ENCODE measurements around the gene ACTN1.

The ACTN1 gene

DNA sequence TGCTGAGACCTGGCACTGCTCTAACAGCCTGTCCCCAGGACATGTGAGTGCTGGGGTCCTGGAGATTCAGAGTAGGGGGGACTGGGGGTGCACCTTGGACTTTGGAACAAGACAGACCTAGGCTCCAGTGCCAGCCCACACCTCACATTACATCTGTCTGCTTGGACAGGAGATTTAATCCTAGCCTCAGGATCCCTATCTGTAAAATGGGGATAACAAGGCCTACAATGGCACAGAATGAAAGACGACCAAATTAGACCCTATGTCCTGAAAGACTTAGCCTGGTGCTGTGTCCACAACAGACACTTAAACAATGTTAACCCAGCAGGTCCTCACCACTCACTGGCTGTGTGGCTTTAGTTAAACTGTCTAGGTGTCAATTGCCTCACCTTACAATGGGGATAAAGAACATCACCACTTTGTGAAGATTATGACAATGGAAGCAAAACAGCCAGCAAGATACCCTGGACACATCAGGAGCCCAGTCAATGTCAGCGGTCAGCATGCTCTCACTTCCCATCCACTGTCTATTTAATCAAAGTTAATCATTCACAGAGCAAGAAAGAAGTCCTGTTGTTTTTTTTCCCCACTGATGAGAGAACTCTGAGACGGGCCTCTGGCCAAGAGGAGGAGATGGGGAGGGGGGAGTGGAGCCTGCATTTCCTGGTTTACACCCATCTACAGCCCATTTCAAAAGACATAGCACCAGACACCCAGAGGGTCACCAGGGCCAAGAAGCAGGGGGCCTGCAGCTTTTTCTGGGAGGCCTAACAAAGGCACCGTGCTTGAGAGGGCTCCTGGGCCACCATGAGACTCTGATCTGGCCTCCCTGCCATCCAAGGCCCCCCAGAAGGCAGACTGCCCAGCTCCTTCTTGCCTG is 40.6 kb downstream of the ACTN1 start:
- DNase-seq (ENCODE audit: insufficient read length, low spot score) (no peak), FAIRE-seq (no peak)

DNA sequence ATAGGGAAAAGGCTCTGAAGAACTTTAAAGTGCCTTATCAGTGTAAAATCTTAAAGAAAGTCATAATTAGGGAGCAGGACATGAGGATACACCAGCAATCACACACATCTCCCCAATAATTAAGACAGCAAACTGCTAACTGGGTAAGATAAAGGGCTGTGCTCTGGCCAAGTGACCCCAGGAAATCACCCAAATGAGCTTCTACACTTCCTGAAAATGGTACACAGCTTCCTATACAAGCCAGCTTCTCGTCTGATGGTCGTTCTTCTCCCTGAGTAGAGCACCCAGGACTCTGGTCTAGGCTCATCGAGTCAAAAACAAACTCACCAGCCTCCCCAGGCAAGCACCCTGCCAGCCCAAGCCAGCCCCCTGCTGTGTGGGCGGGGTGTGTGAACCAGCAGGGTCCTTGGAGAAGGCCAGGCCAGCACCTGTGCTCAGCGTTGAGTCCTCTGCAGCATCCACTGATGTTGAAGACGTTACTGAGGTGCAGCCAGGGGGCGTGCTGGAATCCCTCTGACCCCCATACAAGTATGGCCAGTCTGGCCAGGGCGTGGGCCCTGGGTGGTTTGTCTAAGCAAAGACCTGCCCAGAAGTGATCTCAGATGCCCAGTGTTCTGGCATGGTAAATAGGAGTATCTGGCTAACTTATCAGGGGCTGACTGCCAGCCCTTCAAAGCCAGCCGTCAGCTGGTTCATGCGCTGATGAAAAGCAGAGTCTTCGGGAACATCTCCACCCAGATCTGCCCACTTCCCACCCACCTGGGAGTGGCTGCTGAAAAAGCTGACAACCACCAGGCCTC is 41.4 kb downstream of the ACTN1 start:
- FAIRE-seq (no peak), DNase-seq (ENCODE audit: insufficient read length, low spot score) (no peak)

DNA sequence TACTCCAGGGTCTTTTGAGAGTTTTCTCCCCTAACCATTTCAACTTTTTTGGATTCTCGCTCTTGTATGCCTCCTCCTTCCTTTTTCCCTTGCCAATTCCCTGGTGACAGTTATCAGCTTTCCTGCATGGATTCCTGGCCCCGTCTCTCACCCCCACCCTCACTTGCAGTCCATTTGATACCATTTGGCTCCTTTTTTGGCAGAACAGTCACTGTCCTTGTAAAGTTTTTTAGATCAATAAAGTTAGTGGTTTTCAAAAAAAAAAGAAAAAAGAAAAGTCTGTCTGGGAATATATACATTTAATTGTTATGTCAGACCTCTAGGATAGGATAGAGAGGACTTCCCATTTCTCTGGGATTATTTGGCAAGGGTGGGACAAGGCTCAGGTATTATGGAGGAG is 42.1 kb downstream of the ACTN1 start:
- no peak for FAIRE-seq
- no peak for DNase-seq (ENCODE audit: insufficient read length, low spot score)

DNA sequence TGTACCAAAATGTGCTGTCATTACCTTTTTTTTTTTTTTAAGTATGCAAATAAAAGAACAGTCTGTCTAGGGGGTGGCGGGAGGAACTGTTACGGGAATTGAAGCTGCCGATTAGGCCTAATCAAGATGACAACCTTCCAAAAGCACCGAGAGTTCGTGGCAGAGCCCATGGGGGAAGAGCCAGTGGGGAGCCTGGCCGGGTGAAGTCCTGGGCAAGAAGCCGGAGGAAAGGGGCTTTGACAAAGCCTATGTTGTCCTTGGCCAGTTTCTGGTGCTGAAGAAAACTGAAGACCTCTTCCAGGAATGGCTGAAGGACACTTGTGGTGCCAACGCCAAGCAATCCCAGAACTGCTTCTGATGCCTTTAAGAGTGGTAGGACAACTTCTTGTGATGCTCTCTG is 42.6 kb downstream of the ACTN1 start:
- no peak for FAIRE-seq
- DNase-seq (ENCODE audit: insufficient read length, low spot score): no peak

DNA sequence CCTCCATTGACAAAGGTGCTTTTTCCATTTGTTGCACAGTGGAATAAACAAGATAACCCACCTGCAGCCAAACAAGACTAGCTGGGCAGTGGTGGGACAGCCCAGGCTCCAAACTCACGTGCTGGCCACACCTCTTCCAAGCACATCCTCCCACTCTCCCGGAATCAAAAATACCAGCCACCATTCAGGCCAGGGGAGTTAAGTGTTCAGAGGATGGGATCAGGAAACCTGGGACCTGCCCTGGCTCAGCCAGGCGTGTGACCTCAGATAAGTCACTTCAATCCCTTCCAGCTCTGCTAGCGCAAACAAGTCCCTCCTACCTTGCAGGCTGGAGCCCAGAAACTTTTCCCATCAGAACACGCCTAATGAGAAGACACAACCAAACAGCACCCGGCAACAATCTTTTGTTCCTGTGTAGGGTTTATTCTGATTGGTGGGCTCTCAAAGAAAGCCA is 43.3 kb downstream of the ACTN1 start:
- FAIRE-seq: no peak
- no peak for DNase-seq (ENCODE audit: insufficient read length, low spot score)

DNA sequence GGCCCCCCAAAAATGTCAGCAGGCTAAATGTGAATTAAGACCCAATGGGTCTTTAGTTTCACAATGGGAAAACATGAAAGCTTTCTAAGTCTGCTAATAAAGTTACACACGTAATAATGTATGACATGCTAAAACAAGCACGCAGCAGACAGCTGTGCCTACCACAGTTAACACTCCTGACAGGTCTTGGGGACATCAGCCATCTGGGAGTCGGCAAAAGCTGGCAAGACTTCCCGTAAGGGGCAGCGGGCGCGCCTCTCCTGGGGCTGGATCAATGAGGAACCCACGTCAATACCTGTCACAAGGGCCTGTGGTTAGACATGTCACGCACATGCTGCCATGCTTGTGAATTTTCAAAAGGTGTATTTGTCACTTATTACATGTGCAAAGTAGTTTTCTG is 45.0 kb downstream of the ACTN1 start:
- DNase-seq (ENCODE audit: insufficient read length, low spot score) (no peak), FAIRE-seq (no peak)

DNA sequence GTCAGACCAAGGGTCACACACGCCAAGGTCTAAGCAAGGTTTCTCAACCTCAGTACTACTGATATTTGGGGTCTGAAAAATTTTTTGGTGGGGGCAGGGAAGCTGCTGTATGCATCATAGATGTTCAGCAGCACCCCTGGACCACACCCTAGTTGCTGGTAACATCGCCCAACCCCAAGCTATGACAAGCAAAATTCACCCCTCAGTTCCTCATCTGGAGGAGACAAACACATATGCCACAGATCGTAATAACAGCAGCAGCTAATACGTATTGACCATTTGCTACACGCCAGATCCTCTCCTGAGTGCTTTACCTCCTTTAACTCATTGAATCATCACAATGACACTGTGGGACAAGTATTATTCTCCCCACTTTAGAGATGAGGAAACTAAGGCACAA is 46.4 kb downstream of the ACTN1 start:
- FAIRE-seq (no peak), DNase-seq (ENCODE audit: insufficient read length, low spot score) (no peak)

DNA sequence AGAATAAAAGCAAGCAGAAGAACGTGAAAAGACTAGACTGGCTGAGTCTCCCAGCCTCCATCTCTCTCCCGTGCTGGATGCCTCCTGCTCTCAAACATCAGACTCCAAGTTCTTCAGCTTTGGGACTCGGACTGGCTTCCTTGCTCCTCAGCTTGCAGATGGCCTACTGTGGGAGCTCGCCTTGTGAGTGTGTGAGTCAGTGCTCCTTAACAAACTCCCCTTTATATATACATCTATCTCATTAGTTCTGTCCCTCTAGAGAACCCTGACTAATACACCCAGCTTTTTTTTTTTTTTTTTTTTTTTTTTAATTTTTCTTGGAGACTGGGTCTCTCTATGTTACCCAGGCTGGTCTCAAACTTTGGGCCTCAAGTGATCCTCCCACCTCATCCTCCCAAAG is 46.9 kb downstream of the ACTN1 start:
- DNase-seq (ENCODE audit: insufficient read length, low spot score) (no peak), FAIRE-seq (no peak)

DNA sequence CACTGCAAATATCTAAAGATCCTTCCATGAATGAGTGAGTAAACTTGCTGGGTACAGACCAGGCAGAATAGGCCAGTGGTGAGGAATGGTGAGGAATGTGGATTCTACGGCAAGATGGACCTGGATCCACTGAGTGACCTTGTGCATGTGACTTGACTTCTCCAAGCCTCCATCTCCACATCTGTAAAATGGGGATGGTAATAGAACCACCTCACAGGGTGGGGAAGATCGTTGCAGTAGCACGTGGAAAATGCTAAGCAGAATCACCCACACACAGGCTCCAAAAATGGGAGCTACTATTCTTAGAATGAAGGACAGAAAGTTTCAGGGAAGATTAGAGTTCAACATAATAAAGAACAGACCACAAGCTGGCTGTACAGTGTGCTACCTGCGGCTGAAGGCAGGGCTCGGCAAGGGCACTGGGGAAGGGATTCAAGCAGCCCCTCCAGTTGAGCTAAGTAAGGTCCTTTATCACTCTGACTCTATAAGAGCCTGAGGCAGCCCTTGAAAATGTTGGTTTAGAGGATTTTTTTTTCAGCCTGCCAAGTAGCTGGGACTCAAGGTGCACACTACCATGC is 47.5 kb downstream of the ACTN1 start:
- FAIRE-seq: no peak
- no peak for DNase-seq (ENCODE audit: insufficient read length, low spot score)

DNA sequence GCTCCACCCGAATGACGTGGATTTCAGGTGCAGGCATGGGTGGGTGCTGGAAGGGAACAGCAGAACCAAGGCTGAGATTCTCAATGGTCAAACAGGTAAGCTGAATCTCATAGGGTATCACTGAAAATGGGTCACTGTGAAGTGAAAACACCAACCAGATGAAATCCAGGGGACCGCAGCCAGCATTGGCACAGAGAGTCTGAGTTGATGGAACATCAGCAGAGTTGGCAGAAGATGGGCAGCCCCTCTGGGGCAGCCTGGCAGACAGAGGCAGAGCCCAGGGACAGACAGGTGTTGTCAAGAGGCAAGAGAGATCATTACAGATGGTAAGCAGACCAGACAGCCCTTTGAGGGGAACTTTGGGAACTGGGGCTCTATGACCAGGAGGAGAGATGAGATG is 48.0 kb downstream of the ACTN1 start:
- FAIRE-seq (no peak), DNase-seq (ENCODE audit: insufficient read length, low spot score) (no peak)

DNA sequence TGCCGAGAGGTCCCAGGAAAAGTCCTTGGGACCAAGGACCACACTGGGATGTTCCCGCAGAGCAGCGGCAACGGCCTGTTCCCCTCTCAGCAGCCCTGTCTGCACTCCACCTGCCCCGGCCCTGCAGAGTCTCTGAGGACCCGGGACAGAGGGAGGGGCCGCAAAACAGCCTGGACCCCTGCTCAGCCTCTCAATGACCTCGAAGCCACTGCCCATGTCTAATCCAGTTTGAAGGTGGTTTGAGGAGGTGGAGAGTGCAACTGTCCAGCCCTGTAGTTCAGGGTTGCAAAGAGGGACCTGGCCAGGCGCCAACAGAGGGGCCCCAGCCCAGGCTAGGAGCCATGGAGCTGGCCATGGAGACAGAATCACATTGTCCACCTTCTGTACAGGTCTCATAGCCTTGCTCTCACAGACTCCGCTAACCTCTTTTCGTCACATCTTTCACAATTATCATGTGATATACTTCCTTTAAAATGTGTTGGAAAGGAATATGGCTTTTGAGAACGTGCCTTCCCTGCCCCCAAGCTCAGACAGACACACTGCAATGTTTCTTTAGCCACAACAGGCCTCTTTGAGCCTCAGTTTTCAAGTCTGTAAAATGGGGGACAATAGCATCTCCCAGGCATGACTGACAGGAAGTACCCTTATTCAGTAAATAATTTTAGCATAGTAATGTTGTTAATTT is 49.3 kb downstream of the ACTN1 start:
- no peak for DNase-seq (ENCODE audit: insufficient read length, low spot score)
- no peak for FAIRE-seq

DNA sequence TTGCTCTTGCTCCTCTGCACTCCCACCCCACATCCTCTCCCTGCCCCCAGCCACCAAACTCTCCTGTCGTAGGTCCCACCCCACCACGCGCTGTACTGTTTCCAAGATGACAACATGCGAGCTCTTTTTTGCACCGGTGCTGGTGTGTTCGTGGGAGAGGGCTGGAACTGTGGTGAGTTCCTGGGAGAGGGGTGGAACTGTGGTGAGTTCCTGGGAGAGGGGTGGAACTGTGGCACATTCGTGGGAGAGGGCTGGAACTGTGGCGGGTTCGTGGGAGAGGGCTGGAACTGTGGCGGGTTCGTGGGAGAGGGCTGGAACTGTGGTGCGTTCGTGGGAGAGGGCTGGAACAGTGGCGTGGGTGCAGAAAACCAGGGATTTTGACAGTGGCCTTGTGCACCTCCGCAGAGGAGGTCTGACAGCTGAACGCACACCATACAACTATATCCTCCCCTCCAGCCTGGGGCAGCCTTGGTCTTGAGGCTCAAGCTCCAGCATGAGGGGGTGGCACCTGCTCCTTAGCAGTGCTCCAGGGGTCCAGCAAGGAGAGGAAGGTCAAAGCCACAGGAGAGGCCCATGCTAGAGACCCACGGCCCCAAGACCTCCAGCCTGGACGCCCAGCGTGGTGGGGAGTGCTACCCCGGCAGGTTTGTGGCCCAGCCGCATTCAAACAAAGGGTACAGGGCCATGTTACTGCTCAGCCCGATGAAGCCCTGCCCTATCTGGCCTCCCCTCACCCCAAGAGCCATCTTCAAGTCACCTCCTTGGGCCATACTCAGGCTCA is 50.1 kb downstream of the ACTN1 start:
- no peak for FAIRE-seq
- DNase-seq (ENCODE audit: insufficient read length, low spot score): no peak

DNA sequence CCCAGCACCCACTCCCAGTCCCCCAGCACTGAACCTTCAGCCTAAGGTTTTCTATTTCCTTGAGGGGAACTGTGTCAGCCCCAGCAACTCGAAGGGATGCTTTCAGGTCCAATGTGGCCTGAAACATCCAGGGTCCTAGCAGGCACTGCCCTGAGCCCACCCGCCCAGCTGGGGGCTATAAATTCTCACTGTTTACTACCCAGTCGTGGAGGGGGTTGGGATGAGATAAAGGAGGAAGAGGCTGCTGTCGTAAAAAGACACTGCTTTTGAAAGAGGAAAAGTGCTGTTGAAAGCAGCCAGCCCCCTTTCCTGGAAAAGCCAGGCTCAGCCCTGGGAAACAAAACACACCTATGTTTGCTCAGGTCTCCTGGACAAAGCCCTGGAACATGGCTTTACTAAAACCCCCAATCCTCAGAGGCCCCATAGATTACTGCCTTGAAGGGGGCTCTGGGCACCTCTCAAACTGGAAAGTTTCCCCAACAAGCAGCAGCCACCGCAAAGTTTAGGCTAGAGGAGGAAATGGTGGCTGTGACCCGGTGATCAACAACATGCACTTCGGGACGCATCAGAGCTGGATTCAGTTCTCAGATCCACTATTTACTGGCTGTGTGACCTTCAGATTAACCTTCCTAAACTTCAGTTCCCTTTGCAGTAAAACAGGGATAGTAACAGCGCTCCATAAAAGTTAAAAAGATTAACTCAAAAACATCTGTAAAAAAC is 51.0 kb downstream of the ACTN1 start:
- DNase-seq (ENCODE audit: insufficient read length, low spot score) (no peak), FAIRE-seq (no peak)

DNA sequence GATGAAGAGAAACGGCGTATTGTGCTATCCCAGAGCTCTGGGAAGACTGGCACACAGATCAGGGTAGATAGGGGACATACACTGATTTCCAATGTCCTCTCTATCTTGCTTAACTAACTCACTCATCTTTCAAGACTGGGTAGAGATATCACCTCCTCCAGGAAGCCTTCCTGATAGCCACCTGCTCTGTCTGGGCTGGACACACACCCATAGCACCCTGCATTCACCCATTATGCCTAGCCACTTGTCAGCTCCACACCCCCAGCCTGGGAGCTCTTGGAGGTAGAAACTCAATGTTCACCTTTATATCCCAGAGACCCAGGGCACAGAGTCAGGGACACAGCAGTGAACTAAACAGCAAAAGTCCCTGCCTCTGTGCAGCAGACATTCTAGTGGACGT is 52.0 kb downstream of the ACTN1 start:
- FAIRE-seq (no peak), DNase-seq (ENCODE audit: insufficient read length, low spot score) (no peak)

DNA sequence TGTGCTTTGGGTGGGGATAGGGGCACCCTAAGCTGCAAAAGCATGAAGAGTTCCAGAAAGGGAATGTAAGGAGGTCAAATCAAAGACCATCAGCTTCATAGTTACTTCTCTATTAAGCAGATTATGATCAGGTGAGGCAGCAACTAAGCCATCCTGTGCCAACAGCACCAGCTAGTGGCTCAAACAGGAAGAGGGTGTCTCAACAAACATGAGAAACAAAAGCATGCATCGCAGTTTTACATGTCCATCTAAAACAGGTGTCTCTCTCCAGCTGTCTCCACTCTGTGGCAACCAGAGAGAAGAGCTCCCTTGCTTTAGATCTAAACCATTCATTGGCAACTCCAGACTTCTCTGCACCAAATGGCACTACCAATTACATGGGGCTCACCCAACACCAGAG is 52.9 kb downstream of the ACTN1 start:
- DNase-seq (ENCODE audit: insufficient read length, low spot score): no peak
- no peak for FAIRE-seq

DNA sequence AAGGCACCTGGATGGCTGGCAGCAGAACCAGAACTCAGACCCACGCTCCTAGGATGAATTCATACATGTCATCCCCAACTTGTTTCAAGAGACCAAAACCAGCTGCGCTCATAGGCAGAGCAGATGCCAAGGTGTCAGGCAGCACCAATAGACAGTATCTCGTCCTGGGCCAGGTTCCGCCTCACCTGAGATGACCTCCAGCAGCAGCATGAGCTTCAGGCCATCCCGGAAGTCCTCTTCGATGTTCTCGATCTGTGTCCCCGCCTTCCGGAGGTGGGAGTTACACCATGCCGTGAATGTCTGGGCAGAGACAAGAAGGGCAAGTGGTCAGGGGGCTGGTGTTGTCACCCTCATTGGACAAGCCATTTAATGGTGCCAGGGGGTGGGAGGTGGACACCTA is 53.7 kb downstream of the ACTN1 start:
- DNase-seq (ENCODE audit: insufficient read length, low spot score): no peak
- no peak for FAIRE-seq

DNA sequence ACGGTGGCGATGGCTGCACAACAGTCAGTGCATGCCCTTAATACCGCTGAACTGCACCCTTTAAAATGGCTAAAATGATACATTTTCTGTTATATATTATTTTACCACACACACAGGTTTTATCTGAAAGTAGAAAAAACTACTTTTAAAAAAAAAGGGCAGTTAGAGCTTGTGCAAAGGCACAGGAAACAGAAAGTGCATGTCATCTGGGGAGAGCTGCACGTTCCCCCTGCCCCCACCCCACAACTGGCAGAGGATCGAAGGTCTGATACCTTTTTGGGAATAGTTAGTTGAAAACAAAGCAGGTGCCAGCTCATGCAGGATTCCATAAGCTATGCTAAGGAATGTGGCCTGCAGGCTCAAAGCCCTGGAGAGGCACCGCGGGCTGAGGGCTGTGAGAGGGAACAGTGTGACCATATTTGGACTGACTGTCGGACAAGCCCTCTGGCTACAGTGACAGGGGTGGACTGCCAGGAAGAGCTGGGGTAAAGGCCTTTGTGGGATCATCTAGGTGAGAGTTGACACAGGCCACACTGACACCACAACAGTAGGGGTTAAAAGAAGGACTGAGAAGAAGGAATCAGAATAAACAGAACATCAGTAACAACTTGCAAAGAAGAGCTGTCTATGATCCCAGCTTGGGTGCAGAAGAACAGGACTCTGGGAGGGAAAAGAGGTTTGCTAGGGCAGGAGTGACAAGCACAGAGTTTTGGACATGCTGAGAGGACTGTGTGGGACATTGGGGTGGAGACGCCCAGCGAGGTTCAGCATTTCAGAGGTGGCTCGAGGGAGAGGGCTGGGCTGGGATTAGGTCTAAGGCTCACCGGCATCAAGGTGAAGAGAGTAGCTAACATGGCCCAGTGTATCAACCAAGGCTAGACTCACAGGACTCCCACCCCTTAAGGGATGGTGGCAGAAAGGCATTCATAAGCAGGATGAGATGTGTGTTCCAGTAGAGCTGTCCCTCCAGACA is 54.6 kb downstream of the ACTN1 start:
- no peak for FAIRE-seq

DNA sequence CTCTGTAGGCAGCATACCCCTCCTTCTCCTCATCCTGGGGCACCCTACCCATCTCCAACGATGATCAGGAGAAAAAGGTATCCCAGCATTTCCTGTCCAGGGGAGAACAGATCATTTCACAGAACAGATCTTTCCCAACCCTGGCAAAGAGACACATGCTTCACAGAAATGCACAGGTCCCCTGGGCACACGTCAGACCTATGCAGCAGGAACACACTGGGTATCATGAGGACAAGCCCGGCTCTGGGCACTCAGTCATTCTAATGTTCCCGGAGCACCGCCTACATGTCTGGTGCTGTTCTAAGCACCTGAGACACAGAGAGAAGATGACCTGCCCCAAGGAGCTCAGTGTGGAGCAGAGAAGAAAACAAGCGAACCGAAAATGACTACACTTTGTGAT is 56.2 kb downstream of the ACTN1 start:
- FAIRE-seq: no peak
- no peak for DNase-seq (ENCODE audit: insufficient read length, low spot score)

More for the DNA sequence above, 54.6 kb downstream of the ACTN1 start:
- DNase-seq (ENCODE audit: insufficient read length, low spot score): no peak

Data from GM19239 (cell line).